HepG2 (cell line): Measurements from ENCODE around the gene TTYH1. TPM values are rescaled to one million over a fixed set of nuclear protein-coding genes. Genes with fewer than 3 reads are reported as not detected.
A peak's percentile ranks its signal among the peaks of the same experiment; 100 is the strongest.
"Not testable (repeated sequence)": the region's sequence is repeated elsewhere in the genome, so short reads cannot be mapped to it uniquely, and the experiment has no call there.

Experiments used
- ATAC-seq: fragments of 200-7000 bp; cut with Tn5 transposase; 3 replicates; pipeline ENCODE4 v1.9.1; 2020; ENCODE audit warnings: mild to moderate bottlenecking, moderate library complexity
- BruUV-seq: library from RNA; stranded (reverse); fragments of 400-500 nt; replicated peaks from 2 replicates; lab custom pipeline; 2021; lab: Mats Ljungman, UMichigan
- CTCF ChIA-PET: fragments of 300-600 bp; formaldehyde crosslinking; extraction: SDS; loops from one replicate; lab custom pipeline; 2021; ENCODE audit warnings: low total read pairs, inconsistent platforms, low intra/inter-chr PET ratio; lab: Yijun Ruan, JAX
- POLR2A ChIA-PET: fragments of 350-600 bp; sonication (Branson Sonifier 250); formaldehyde crosslinking; loops from one replicate; lab custom pipeline; 2020; ENCODE audit warnings: antibody characterized with exemption, inconsistent platforms; lab: Yijun Ruan, JAX
- DNase-seq: peaks from one replicate; pipeline ENCODE4 v3.0.0-alpha.2; 2015; ENCODE audit warnings: low spot score
- FAIRE-seq: peaks from 3 replicates; lab custom pipeline; 2011; peaks lifted over from hg19 to GRCh38; lab: Jason Lieb, UNC
- H2AFZ ChIP-seq: one replicate; pipeline ENCODE4 v1.6.1; 2011; ENCODE audit warnings: low read length, inconsistent platforms
- H3K27ac ChIP-seq: fragments of 300-600 bp; 3 replicates; pipeline ENCODE4 v1.8.0; 2011; ENCODE audit warnings: mixed run types, mild to moderate bottlenecking, mixed read lengths, low read length, inconsistent platforms; ENCODE audit not compliant: insufficient read depth; ENCODE audit errors: extremely low read length
- H3K27me3 ChIP-seq, 2 experiments: fragments of 200-600 bp in 1 of 2; 2 replicates in 1 of 2; 3 replicates in 1 of 2; pipeline versions ENCODE4 v1.6.0 to v1.8.0; 2011; ENCODE audit warnings: low read length in 2 of 2, mild to moderate bottlenecking in 2 of 2, moderate library complexity in 2 of 2, inconsistent platforms in 1 of 2; ENCODE audit not compliant: insufficient read depth in 2 of 2, control insufficient read depth in 1 of 2
- H3K36me3 ChIP-seq, 2 experiments: fragments of 200-600 bp in 1 of 2; replicated peaks in 1 of 2; 2 replicates in 1 of 2; 3 replicates in 1 of 2; pipeline versions ENCODE4 v1.5.1 to v1.8.0; 2011; ENCODE audit warnings: low read length in 2 of 2, inconsistent platforms in 1 of 2; ENCODE audit not compliant: insufficient read depth in 2 of 2, control insufficient read depth in 1 of 2
- H3K4me1 ChIP-seq: 2 replicates; pipeline ENCODE4 v1.5.1; 2012; ENCODE audit warnings: low read length, inconsistent platforms; ENCODE audit not compliant: insufficient read depth
- H3K4me2 ChIP-seq: 2 replicates; pipeline ENCODE4 v1.6.0; 2011; ENCODE audit warnings: low read depth, low read length, inconsistent platforms
- H3K4me3 ChIP-seq, 3 experiments: fragments of 200-600 bp in 1 of 3; sonication (generic), shearing (Covaris generic) in 1 of 3; replicated peaks in 1 of 3; 2 replicates each; pipeline ENCODE4 v1.5.1; 2011 to 2016; ENCODE audit warnings: low read length in 3 of 3, inconsistent platforms in 2 of 3, low read depth in 2 of 3, mild to moderate bottlenecking in 2 of 3, control low read depth in 1 of 3, mixed read lengths in 1 of 3; ENCODE audit not compliant: insufficient read depth in 1 of 3
- H3K79me2 ChIP-seq: one replicate; pipeline ENCODE4 v1.6.1; 2011; ENCODE audit warnings: low read length, inconsistent platforms; ENCODE audit not compliant: insufficient read depth
- H3K9ac ChIP-seq: 2 replicates; pipeline ENCODE4 v1.6.0; 2011; ENCODE audit warnings: mild to moderate bottlenecking, low read depth, low read length, inconsistent platforms; ENCODE audit not compliant: insufficient read depth
- H3K9me3 ChIP-seq: 2 replicates; pipeline ENCODE4 v1.5.1; 2012; ENCODE audit warnings: mild to moderate bottlenecking, low read length
- H4K20me1 ChIP-seq: 2 replicates; pipeline ENCODE4 v1.6.0; 2011; ENCODE audit warnings: inconsistent platforms, mild to moderate bottlenecking, low read length, moderate library complexity; ENCODE audit not compliant: insufficient read depth
- ATF4 ChIP-seq, 2 experiments: fragments of 450-650 bp in 1 of 2; sonication (generic) in 1 of 2; formaldehyde crosslinking; IDR thresholded peaks; 2 replicates each; pipeline versions ENCODE4 v1.5.0 to v1.8.0; 2020 to 2022; ENCODE audit warnings: mild to moderate bottlenecking in 1 of 2, missing genetic modification reagents in 1 of 2
- CEBPB ChIP-seq: IDR thresholded peaks from 2 replicates; pipeline ENCODE4 v1.6.1; 2011; ENCODE audit warnings: low read depth, low read length, improper control_type of control experiment, borderline replicate concordance
- CEBPG ChIP-seq: IDR thresholded peaks from 2 replicates; pipeline ENCODE4 v1.6.1; 2016
- GATAD2A ChIP-seq: IDR thresholded peaks from 2 replicates; pipeline ENCODE4 v1.6.1; 2016
- TBX2 ChIP-seq: sonication (generic); formaldehyde crosslinking; IDR thresholded peaks from 2 replicates; pipeline ENCODE4 v1.5.0; 2020; ENCODE audit warnings: missing genetic modification reagents, mild to moderate bottlenecking, borderline replicate concordance
- THAP9 ChIP-seq: sonication (generic); formaldehyde crosslinking; IDR thresholded peaks from 2 replicates; pipeline ENCODE4; 2020; ENCODE audit warnings: missing genetic modification reagents, mild to moderate bottlenecking, borderline replicate concordance
- WGBS: methylation state at CpG from one replicate; pipeline ENCODE4 v1.1.6; 2017; ENCODE audit warnings: low lambda C conversion rate; 5-methylcytosine and 5-hydroxymethylcytosine counted together
- in situ Hi-C: cut with HindIII; loops from 2 replicates; pipeline ENCODE4 v1.10.0; 2017; ENCODE audit warnings: low pct_unique_long_range_greater_than_20kb; ENCODE audit not compliant: extremely low pct_ligation_motif_present
- intact Hi-C: fragments of 100-400 bp; cut with micrococcal nuclease; formaldehyde crosslinking; loops from one replicate; pipeline ENCODE4 v1.10.0; 2022; ENCODE audit not compliant: unreplicated experiment
- polyA plus RNA-seq, 8 experiments: library from polyadenylated mRNA; depleted of rRNA in 3 of 8; stranded (reverse) in 7 of 8; unstranded in 1 of 8; fragments of >200 nt; fragmentation: Illumina TruSeq in 4 of 8; extraction: Trizol in 4 of 8; gene quantifications; 2 replicates each; pipeline versions ENCODE4 v1.2.1 to v1.2.3, GENCODE V29; 2011 to 2016; ENCODE audit warnings: low read depth in 4 of 8, missing spikeins in 1 of 8, mixed read lengths in 1 of 8; ENCODE audit not compliant: insufficient read depth in 1 of 8
- total RNA-seq, 5 experiments: library from RNA; depleted of rRNA; stranded (reverse); fragments of >200 nt; fragmentation: Illumina TruSeq; extraction: Trizol; gene quantifications; 2 replicates each; pipeline ENCODE4 v1.2.3, GENCODE V29; 2016; ENCODE audit warnings: low read depth in 1 of 5
- TF ChIP-seq, protein P1 (sequence below): sonication (generic); formaldehyde crosslinking; IDR thresholded peaks from 2 replicates; pipeline ENCODE4 v1.4.0; 2020; ENCODE audit warnings: mild to moderate bottlenecking, low read depth, missing genetic modification reagents

TTYH1 gene
- total and polyA plus RNA-seq, 2 of the 13 experiments (the other 11 are each of a cell fraction or from before 2014, with no cell fraction given): 6.9 to 19.9 TPM

DNA sequence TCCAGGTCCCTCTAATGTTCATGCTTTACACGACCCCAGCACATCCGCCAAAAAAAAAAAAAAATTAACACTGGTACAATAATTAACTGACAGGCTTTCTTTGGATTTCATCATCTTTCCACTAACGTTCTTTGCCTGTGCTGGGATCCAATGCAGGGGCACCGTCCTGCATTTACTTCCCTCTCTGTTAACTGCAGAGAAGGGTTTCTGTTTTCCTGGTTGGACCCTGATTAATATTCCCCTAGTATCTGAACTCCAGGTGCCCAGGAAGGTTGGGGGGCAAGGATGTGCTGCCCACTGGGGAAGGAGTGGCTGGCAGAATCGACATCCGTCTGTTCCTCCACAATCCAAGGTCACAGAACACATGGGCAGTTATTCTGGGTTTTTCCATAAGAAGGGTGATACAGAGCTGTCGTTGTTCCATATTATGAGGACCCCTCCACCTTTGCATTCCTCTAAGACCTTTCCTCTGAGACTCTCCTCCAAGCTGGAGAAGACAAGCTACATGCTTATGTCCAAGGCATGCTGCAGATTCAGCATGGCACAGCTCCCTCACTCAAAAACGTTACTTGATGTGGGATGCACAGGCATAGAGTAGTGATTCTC is 46.1 kb upstream of the TTYH1 start:
- in situ Hi-C loops (no loop called here), intact Hi-C loops (no loop called here)
- H3K4me3 ChIP-seq: no peak overlapping the region
- ChIA-PET POLR2A (no interaction called here), CTCF (no interaction called here)
- no peak overlapping the region for H2AFZ ChIP-seq
- H3K9ac ChIP-seq: no peak overlapping the region
- H3K79me2 ChIP-seq: no peaks in the 10 kb centered on the region
- FAIRE-seq: no peak
- 20% methylated on average over 8 of the region's 8 CpGs for WGBS
- H3K4me2 ChIP-seq: 0 out of 2 replicates have a peak overlapping the region, but pooled peaks have one; percentile 4
- no peak for TF ChIP-seq TBX2 (CRISPR knock-in tag)
- peak in 1 of 2 experiments; percentile 95; a peak in 2 of 4 replicates for TF ChIP-seq ATF4 (CRISPR knock-in tag; IDR thresholded peaks at IDR 0.05)
- TF ChIP-seq THAP9 (CRISPR knock-in tag): no peak
- TF ChIP-seq, protein P1, sequence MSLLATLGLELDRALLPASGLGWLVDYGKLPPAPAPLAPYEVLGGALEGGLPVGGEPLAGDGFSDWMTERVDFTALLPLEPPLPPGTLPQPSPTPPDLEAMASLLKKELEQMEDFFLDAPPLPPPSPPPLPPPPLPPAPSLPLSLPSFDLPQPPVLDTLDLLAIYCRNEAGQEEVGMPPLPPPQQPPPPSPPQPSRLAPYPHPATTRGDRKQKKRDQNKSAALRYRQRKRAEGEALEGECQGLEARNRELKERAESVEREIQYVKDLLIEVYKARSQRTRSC (CRISPR knock-in tag): no peak
- peak; percentile 37; the same call in 1 of the 2 replicates for TF ChIP-seq GATAD2A
- TF ChIP-seq CEBPG (CRISPR knock-in tag): peak; percentile 29; the same call in 1 of the 2 replicates
- 0 out of 2 replicates have a peak, but pooled peaks have one; percentile 27 for TF ChIP-seq CEBPB
- peaks cover 17% of the 10 kb centered on the region for H3K4me1 ChIP-seq
- ATAC-seq: no peak
- no peaks in the 10 kb centered on the region; a peak in 1 of 5 replicates for H3K27me3 ChIP-seq
- H3K36me3 ChIP-seq: no peaks in the 10 kb centered on the region
- H3K27ac ChIP-seq: no peak overlapping the region
- H3K9me3 ChIP-seq: no peaks in the 10 kb centered on the region
- H4K20me1 ChIP-seq: no peaks in the 10 kb centered on the region
- BruUV-seq: no TSS peak
- DNase-seq: no peak

GRCh38 chr19:54369688-54370433 is 45.4 kb upstream of the TTYH1 start:
- H3K4me1 ChIP-seq: peaks cover 13% of the 10 kb centered on the region
- CTCF ChIA-PET: not testable (repeated sequence)

More at GRCh38 chr19:54369688-54370433, 45.4 kb upstream of the TTYH1 start:
- H3K9me3 ChIP-seq, H3K4me2 ChIP-seq, BruUV-seq, intact Hi-C loops, H3K36me3 ChIP-seq, ATAC-seq, H3K4me3 ChIP-seq, FAIRE-seq, H3K79me2 ChIP-seq, H3K9ac ChIP-seq, DNase-seq, in situ Hi-C loops, H3K27me3 ChIP-seq, H4K20me1 ChIP-seq, POLR2A ChIA-PET, H3K27ac ChIP-seq, H2AFZ ChIP-seq: not testable (repeated sequence)
- WGBS: 82% methylated on average over 12 of the region's 19 CpGs
